Activated CD4-positive, alpha-beta T cell treated with anti-CD3 and anti-CD28 coated beads for 4 hours (primary cell): Measurements from ENCODE around the gene KIF16B.
"Not testable (repeated sequence)": the region's sequence is repeated elsewhere in the genome, so short reads cannot be mapped to it uniquely, and the experiment has no call there.

Experiments
- DNase-seq, 2 donors: peaks; one replicate each; pipeline ENCODE4 v3.0.0-alpha.2; 2020

The KIF16B gene

GRCh38 chr20:16553684-16554083, 19.6 kb downstream of the KIF16B start:
- DNase-seq = no peak

DNA sequence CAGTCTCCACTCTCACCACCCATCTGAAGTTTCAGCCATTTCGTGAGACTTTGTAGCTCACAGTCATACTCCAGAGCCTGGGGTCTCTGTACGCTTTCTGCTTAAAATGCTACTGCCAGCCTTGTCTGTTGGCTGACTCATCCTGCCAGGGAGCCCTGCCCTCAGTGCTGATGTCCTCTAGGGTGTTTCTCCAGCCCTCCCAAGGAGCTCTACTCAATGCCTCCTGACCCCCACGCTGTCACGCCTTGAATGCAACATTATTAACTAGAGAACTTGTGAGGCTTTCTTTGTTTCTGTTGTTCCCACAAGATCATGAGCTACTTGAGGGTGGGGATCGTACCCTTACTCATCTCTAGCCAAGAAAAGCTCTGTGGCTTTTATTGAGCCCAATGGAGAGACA, 20.1 kb downstream of the KIF16B start:
- no peak for DNase-seq

GRCh38 chr20:16552015-16552414, 21.2 kb downstream of the KIF16B start:
- DNase-seq = no peak

DNA sequence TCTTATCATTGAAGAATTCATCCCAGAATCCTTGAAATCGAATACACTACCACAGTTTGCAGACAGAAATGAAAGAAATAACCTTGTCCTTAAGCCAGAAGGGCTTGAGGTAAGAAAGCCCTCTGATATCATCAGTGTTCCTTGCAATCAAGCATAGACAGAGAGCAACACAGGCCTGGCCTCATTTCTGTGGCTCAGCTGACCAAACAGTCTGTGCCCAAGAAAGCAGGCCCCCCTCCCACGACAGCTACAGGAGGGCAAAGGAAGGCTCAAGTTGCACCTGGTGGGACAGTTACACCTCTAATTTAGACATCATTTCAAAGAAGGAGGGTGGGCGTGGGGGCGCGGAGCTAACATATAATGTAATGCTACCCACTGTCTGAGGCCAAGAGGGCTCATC, 21.6 kb downstream of the KIF16B start:
- no peak for DNase-seq

- DNase-seq = no peak
Measured at GRCh38 chr20:16548068-16548672, 25.1 kb downstream of the KIF16B start.

DNA sequence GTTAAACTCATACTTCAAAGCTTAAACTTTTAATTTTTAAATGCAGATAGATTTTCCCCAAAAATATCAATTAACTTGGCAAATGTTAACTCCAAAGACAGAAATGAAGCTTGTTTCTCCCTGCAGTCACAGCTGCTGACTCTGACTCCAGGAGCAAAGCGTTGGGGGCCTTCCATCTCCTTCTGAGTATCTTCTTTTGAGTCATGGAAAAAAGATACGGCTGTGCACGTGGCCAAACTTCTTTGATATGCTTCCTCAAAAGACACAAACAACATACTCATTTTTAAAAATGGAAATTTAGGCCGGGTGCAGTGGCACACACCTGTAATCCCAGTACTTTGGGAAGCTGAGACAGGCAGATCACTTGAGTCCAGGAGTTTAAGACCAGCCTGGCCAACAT, 28.3 kb downstream of the KIF16B start:
- DNase-seq = no peak

GRCh38 chr20:16542477-16542876, 30.8 kb downstream of the KIF16B start:
- DNase-seq = no peak

- no peak for DNase-seq
Measured at GRCh38 chr20:16541878-16542277, 31.4 kb downstream of the KIF16B start.

DNA sequence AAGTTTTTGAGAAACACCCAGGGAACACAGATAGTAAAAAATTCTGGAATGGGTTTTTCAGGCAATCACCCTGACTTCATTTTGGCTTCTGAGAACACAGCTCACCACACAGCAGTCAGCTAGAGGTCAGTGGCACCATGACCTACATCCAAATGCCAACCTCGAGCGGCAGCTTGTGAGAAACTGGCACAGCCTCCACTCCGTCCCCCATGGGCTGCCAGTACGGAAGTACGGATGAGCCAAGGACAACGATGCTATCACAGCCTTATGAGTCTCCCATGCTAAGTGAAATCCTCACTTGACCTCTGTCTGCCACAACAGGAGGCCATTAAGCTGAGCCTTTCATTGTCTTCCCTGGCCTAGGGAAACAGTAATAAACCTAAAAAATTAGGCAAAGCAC, 32.0 kb downstream of the KIF16B start:
- DNase-seq = no peak

DNA sequence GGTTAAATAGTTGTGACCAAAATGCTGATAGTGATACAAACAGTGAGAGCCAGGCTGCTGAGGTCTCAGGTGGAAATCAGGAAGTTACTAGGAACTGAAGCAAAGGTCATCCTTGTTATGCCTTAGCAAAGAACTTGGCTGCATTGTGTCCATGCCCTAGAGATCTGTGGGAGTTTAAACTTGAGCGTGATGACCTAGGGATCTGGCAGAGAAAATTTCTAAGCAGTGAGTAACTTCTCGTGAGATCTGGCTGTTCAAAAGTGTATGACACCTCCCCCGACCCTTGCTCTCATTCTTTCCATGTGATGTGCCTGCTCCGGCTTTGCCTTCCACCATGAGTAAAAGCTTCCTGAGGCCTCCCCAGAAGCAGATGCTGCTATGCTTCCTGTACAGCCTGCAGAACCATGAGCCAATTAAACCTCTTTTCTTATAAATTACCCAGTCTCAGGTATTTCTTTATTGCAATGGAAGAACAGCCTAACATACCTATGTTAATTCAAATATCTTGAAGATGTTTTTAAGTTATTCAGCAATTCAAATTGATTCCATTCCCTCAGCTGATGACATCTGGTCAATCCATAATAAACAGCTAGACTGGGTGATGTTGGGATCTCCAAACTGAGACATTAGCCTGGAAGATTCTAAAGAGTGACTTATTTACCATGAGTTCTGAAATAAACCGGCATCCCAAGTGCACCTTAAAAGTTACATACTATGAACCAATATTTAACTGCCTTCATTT, 33.8 kb downstream of the KIF16B start:
- no peak for DNase-seq

DNA sequence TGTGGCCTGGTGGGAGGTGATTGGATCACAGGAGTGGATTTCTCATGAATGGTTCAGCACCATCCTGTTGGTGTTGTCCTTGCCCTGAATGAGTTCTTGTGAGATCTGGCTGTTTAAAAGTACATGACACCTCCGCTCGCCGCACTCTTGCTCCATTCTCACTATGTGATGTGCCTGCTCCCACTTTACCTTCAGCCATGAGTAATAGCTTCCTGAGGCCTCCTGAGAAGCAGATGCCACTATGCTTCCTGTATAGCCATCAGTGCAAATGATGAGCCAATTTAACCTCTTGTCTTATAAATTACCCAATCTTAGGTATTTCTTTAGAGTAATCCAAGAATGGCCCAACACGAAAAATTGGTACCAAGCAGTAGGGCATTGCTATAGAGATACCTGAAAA, 34.5 kb downstream of the KIF16B start:
- DNase-seq = no peak

GRCh38 chr20:16537918-16538317, 35.3 kb downstream of the KIF16B start:
- DNase-seq = no peak

DNA sequence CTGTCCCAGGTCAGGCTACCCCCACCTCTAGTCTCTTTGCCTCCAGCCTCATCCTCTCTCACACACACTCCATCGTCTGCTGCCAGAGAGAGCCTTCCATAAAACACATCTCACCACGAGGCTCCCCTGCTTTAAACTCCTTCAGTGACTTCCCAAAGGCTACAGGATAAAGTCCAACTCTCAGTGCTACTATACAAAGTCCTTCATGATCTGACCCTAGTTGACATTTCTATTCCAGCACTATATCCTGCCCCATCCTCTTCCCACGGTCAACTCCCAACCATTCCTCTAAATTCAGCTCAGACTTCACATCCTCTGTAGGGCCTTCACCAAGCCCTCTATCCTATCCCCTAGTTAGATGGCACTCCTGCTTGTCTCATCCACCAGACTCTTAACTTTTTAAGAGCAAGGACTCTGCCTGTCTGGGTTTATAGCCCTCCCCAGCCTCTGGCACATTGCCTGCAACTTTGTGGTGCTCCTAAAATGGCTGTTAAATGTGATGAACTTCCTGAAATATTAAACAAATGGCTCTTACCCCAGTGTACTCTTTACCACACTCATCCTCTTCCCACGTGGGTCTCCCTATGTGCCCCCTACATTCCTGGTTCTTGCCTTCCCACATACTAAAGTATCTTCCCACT, 36.1 kb downstream of the KIF16B start:
- no peak for DNase-seq

DNA sequence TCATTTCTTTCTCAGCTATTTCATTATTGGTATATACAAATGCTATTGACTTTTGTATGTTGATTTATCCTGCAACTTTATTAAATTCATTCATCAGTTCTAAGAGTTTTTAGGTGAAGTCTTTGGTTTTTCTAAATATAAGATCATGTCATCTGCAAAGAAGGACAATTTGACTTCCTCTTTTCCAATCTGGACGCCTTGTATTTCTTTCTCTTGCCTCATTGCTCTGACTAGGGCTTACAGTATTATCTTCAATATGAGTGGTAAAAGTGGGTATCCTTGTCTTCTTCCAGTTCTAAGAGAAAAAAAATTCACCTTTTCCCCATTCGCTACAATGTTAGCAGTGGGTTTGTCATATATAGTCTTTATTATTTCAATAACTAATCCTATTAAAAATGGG, 38.0 kb downstream of the KIF16B start:
- DNase-seq = no peak

GRCh38 chr20:16533502-16533901, 39.7 kb downstream of the KIF16B start:
- DNase-seq = no peak

GRCh38 chr20:16531485-16531884, 41.8 kb downstream of the KIF16B start:
- DNase-seq = no peak

GRCh38 chr20:16530201-16530681, 43.0 kb downstream of the KIF16B start:
- DNase-seq = no peak

- DNase-seq = no peak
Measured at GRCh38 chr20:16528078-16528477, 45.2 kb downstream of the KIF16B start.

DNA sequence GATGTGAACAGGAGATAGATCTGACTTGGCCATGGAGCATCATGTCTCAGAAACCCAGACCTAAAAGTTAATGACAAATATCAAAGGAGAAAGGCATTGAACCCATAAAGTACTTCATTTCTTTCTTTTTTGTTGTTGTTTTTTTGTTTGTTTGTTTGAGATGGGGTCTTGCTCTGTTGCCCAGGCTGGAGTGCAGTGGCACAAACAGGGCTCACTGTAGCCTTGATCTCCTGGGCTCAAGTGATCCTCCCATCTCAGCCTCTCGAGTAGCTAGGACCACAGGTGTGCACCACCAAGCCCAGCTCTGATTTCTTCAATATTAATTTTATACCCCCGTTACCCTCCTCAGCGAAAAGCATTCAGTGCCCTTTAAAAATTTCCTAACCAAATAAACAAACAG, 45.8 kb downstream of the KIF16B start:
- no peak for DNase-seq

GRCh38 chr20:16526433-16527380, 46.5 kb downstream of the KIF16B start:
- no peak for DNase-seq

DNA sequence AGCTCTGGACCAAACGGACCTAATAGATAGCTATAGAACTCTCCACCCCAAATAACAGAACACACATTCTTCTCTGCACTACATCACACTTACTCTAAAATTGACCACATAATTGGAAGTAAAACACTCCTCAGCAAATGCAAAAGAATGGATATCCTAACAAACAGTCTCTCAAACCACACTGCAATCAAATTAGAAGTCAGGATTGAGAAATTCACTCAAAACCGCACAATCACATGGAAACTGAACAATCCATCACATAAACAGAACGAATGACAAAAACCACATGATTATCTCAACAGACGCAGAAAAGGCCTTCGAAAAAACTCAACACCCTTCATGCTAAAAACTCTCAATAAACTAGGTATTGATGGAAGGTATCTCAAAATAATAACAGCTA, 50.6 kb downstream of the KIF16B start:
- DNase-seq = not testable (repeated sequence)

DNA sequence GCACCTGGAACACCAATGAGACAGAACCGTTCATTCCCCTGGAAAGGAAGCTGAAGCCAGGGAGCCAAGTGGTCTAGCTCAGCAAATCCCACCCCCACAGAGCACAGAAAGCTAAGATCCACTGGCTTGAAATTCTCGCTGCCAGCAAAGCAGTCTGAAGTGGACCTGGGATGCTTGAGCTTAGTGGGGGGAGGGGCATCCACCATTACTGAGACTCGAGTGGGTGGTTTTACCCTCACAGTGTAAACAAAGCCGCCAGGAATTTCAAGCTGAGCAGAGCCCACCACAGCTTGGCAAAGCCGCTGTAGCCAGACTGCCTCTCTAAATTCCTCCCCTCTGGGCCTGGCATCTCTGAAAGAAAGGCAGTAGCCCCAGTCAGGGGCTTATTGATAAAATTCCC, 53.1 kb downstream of the KIF16B start:
- DNase-seq = no peak

GRCh38 chr20:16519673-16520072, 53.6 kb downstream of the KIF16B start:
- not testable (repeated sequence) for DNase-seq
